ENCODE data around the gene CMTM8.

Gene CMTM8

DNA sequence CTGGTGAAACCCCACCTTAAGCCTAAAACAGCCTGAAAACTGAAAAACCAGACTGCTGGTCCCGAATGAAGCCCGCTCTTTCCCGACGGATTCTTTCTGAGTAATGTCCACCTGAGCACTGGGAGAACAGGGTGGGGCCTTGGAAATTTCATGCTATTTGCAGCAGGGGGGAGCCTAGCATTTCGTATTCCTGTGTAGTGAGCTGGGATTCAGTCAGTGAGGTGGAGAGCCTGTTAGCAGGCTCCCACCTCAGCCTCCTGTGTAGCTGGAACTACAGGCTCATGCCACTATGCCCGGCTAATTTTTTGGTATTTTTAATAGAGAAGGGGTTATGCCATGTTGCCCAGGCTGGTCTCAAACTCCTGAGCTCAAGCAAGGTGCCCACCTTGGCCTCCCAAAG is 74.7 kb downstream of the CMTM8 start:
- H3K9me2 ChIP-seq (replicated peaks; ENCODE audit: control insufficient read depth, low read length): no peaks in the 10 kb centered on the region
- no peaks in the 10 kb centered on the region for H3F3A ChIP-seq (ENCODE audit: control insufficient read depth, insufficient read depth)
- H3K79me2 ChIP-seq (ENCODE audit: control insufficient read depth, low read length): no peaks in the 10 kb centered on the region
- H4K20me1 ChIP-seq (ENCODE audit: control insufficient read depth, insufficient read depth, low read depth, low read length): no peaks in the 10 kb centered on the region
- no peaks in the 10 kb centered on the region for H3K9me3 ChIP-seq (ENCODE audit: control insufficient read depth, insufficient read depth, low read length)
- no peaks in the 10 kb centered on the region for H3K4me1 ChIP-seq (ENCODE audit: control insufficient read depth, low read length)
- no peak overlapping the region for H3K27ac ChIP-seq (ENCODE audit: low read depth, low read length)
- no peak for TF ChIP-seq CTCF (IDR thresholded peaks at IDR 0.05; ENCODE audit: low read depth, low read length, poor library complexity, severe bottlenecking)
- TF ChIP-seq EZH2phosphoT487 (IDR thresholded peaks at IDR 0.05; ENCODE audit: borderline replicate concordance, low read length): no peak
- no peaks in the 10 kb centered on the region for H3K36me3 ChIP-seq (ENCODE audit: control insufficient read depth, low read length)
- H3K4me3 ChIP-seq (ENCODE audit: low read length): no peak overlapping the region
- H3K4me2 ChIP-seq (ENCODE audit: low read length): no peak overlapping the region
- H3K27me3 ChIP-seq (ENCODE audit: control insufficient read depth, low read length): peaks cover 29% of the 10 kb centered on the region

DNA sequence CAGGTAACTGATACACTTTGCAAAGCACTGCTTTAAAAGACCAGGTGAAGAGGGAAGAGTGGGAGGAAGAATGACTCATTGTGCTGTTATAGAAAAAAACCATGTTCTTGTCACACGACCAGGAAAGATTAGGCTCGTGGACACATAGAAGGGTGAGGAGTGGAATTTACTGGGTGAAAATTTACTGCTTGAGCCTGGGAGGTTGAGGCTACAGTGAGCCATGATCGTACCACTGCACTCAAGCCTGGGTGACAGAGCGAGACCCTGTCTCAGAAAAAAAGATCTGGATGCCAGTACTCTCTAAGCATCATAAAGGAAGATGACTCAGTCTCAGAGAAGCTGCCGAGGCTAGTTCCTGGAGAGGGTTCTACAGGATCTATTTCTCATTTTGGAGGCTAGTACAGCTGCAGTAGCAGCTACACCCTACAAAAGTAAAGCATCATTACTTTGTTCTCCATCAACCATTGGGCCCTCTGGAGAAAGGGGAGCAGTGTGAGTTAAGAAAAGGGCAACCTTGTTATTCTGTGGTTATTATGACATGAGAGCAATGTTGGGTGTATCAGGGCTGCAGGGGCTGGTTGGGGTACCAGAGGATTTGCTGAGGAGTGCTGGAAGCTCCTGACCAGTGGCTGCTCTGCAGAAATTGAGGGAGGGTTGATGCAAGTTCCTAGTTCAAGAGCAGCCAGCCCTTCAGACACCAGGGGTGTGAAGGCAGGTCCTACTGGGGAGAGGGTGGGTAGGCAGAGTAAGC is 75.4 kb downstream of the CMTM8 start:
- H3K27ac ChIP-seq (ENCODE audit: low read depth, low read length): no peak overlapping the region
- no peaks in the 10 kb centered on the region for H3K36me3 ChIP-seq (ENCODE audit: control insufficient read depth, low read length)
- H3K27me3 ChIP-seq (ENCODE audit: control insufficient read depth, low read length): peaks cover 29% of the 10 kb centered on the region
- no peak overlapping the region for H3K4me2 ChIP-seq (ENCODE audit: low read length)
- no peaks in the 10 kb centered on the region for H3K79me2 ChIP-seq (ENCODE audit: control insufficient read depth, low read length)
- TF ChIP-seq CTCF (IDR thresholded peaks at IDR 0.05; ENCODE audit: low read depth, low read length, poor library complexity, severe bottlenecking): no peak
- TF ChIP-seq EZH2phosphoT487 (IDR thresholded peaks at IDR 0.05; ENCODE audit: borderline replicate concordance, low read length): no peak
- no peaks in the 10 kb centered on the region for H3F3A ChIP-seq (ENCODE audit: control insufficient read depth, insufficient read depth)
- H3K9me2 ChIP-seq (replicated peaks; ENCODE audit: control insufficient read depth, low read length): no peaks in the 10 kb centered on the region
- no peak overlapping the region for H3K4me3 ChIP-seq (ENCODE audit: low read length)
- H3K4me1 ChIP-seq (ENCODE audit: control insufficient read depth, low read length): no peaks in the 10 kb centered on the region
- no peaks in the 10 kb centered on the region for H4K20me1 ChIP-seq (ENCODE audit: control insufficient read depth, insufficient read depth, low read depth, low read length)
- H3K9me3 ChIP-seq (ENCODE audit: control insufficient read depth, insufficient read depth, low read length): no peaks in the 10 kb centered on the region

GRCh38 chr3:32315441-32315840 is 77.0 kb downstream of the CMTM8 start:
- Histone ChIP-seq H3K27ac (ENCODE audit: low read depth, low read length) (no peak overlapping the region), H3F3A (ENCODE audit: control insufficient read depth, insufficient read depth) (no peaks in the 10 kb centered on the region), H3K9me2 (replicated peaks; ENCODE audit: control insufficient read depth, low read length) (no peaks in the 10 kb centered on the region), H3K4me3 (ENCODE audit: low read length) (no peak overlapping the region), H3K27me3 (ENCODE audit: control insufficient read depth, low read length) (peaks cover 32% of the 10 kb centered on the region), H3K4me2 (ENCODE audit: low read length) (no peak overlapping the region), H4K20me1 (ENCODE audit: control insufficient read depth, insufficient read depth, low read depth, low read length) (no peaks in the 10 kb centered on the region), H3K36me3 (ENCODE audit: control insufficient read depth, low read length) (no peaks in the 10 kb centered on the region), H3K9me3 (ENCODE audit: control insufficient read depth, insufficient read depth, low read length) (no peaks in the 10 kb centered on the region), H3K4me1 (ENCODE audit: control insufficient read depth, low read length) (no peaks in the 10 kb centered on the region), H3K79me2 (ENCODE audit: control insufficient read depth, low read length) (no peaks in the 10 kb centered on the region)
- TF ChIP-seq CTCF (IDR thresholded peaks at IDR 0.05; ENCODE audit: low read depth, low read length, poor library complexity, severe bottlenecking) (no peak), EZH2phosphoT487 (IDR thresholded peaks at IDR 0.05; ENCODE audit: borderline replicate concordance, low read length) (no peak)
